K562 (cell line): ENCODE results near the gene MMP1.

ENCODE experiments used
- PCBP1 ChIP-seq: fragments of 200-400 bp; formaldehyde crosslinking; IDR thresholded peaks from 2 replicates; pipeline ENCODE4 v1.6.1; 2018; ENCODE audit warnings: mild to moderate bottlenecking, low read depth, low read length; ENCODE audit not compliant: poor library complexity, severe bottlenecking
- ZZZ3 ChIP-seq: fragments of 450-650 bp; IDR thresholded peaks from 2 replicates; pipeline ENCODE4 v1.6.1; 2016; ENCODE audit warnings: antibody characterized with exemption, mild to moderate bottlenecking, moderate library complexity
- TF ChIP-seq, protein P1 (sequence below), 2 experiments: IDR thresholded peaks; 2 replicates each; pipeline ENCODE4 v1.6.1; 2012; ENCODE audit warnings: improper control_type of control experiment in 2 of 2, low read depth in 2 of 2, low read length in 2 of 2, borderline replicate concordance in 1 of 2

GRCh38 chr11:102836290-102836875 lies 38.4 kb upstream of the MMP1 start:
- TF ChIP-seq, protein P1, sequence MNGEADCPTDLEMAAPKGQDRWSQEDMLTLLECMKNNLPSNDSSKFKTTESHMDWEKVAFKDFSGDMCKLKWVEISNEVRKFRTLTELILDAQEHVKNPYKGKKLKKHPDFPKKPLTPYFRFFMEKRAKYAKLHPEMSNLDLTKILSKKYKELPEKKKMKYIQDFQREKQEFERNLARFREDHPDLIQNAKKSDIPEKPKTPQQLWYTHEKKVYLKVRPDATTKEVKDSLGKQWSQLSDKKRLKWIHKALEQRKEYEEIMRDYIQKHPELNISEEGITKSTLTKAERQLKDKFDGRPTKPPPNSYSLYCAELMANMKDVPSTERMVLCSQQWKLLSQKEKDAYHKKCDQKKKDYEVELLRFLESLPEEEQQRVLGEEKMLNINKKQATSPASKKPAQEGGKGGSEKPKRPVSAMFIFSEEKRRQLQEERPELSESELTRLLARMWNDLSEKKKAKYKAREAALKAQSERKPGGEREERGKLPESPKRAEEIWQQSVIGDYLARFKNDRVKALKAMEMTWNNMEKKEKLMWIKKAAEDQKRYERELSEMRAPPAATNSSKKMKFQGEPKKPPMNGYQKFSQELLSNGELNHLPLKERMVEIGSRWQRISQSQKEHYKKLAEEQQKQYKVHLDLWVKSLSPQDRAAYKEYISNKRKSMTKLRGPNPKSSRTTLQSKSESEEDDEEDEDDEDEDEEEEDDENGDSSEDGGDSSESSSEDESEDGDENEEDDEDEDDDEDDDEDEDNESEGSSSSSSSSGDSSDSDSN (IDR thresholded peaks at IDR 0.05; ENCODE audit: borderline replicate concordance in 1 of 2, low read depth in 2 of 2, low read length in 2 of 2): no peak
- TF ChIP-seq PCBP1 (no peak), ZZZ3 (no peak)
